Measurements from ENCODE around the gene FAM120B.

The FAM120B gene

GRCh38 chr6:170365593-170365992 lies 59.0 kb downstream of the FAM120B start:
- ChIA-PET CTCF (no interaction called here), POLR2A (no interaction called here)
- peaks cover 5 to 63% (median 36%) of the 10 kb centered on the region in 4 experiments for H3K36me3 ChIP-seq (ENCODE audit: control insufficient read depth in 4 of 4, insufficient read depth in 4 of 4, low read length in 3 of 4)

GRCh38 chr6:170366248-170366960 lies 59.8 kb downstream of the FAM120B start:
- DNase-seq, result no peak
- ChIA-PET CTCF (interaction anchor here (0.9 to 1.2 kb wide), 3 partner anchors 9 to 19 kb away, joined by 3 read pairs; no protein-coding TSS in a partner anchor), POLR2A (no interaction called here)
- Histone ChIP-seq H3K9me3 (ENCODE audit: control extremely low read depth in 1 of 5, control insufficient read depth in 4 of 5, insufficient read depth in 2 of 5, low read depth in 1 of 5, low read length in 4 of 5) (no peaks in the 10 kb centered on the region), H3K4me1 (ENCODE audit: control extremely low read depth in 1 of 4, control insufficient read depth in 4 of 4, insufficient read depth in 4 of 4, low read length in 3 of 4) (no peaks in the 10 kb centered on the region), H3K27ac (ENCODE audit: insufficient read depth in 1 of 2, low read depth in 1 of 2, low read length in 2 of 2, poor library complexity in 1 of 2, severe bottlenecking in 2 of 2) (no peak overlapping the region), H3K4me3 (ENCODE audit: control insufficient read depth in 1 of 7, extremely low read depth in 1 of 7, insufficient read depth in 4 of 7, low read depth in 2 of 7, low read length in 6 of 7) (no peak overlapping the region), H3K36me3 (ENCODE audit: control insufficient read depth in 4 of 4, insufficient read depth in 4 of 4, low read length in 3 of 4) (peaks cover 5 to 60% (median 35%) of the 10 kb centered on the region in 4 experiments), H3K27me3 (replicated peaks in 2 of 5; ENCODE audit: control insufficient read depth in 4 of 5, insufficient read depth in 5 of 5, low read length in 4 of 5) (no peaks in the 10 kb centered on the region)
- WGBS (ENCODE audit: insufficient coverage), result 99% methylated on average over 10 of the region's 11 CpGs

More at GRCh38 chr6:170365593-170365992, 59.0 kb downstream of the FAM120B start:
- no peaks in the 10 kb centered on the region for H3K4me1 ChIP-seq (ENCODE audit: control extremely low read depth in 1 of 4, control insufficient read depth in 4 of 4, insufficient read depth in 4 of 4, low read length in 3 of 4)
- H3K27ac ChIP-seq (ENCODE audit: insufficient read depth in 1 of 2, low read depth in 1 of 2, low read length in 2 of 2, poor library complexity in 1 of 2, severe bottlenecking in 2 of 2), result no peak overlapping the region
- 97% methylated on average over 3 of the region's 7 CpGs for WGBS (ENCODE audit: insufficient coverage)
- DNase-seq, result no peak
- H3K9me3 ChIP-seq (ENCODE audit: control extremely low read depth in 1 of 5, control insufficient read depth in 4 of 5, insufficient read depth in 2 of 5, low read depth in 1 of 5, low read length in 4 of 5), result no peaks in the 10 kb centered on the region
- H3K4me3 ChIP-seq (ENCODE audit: control insufficient read depth in 1 of 7, extremely low read depth in 1 of 7, insufficient read depth in 4 of 7, low read depth in 2 of 7, low read length in 6 of 7), result no peak overlapping the region
- H3K27me3 ChIP-seq (replicated peaks in 2 of 5; ENCODE audit: control insufficient read depth in 4 of 5, insufficient read depth in 5 of 5, low read length in 4 of 5), result no peaks in the 10 kb centered on the region

GRCh38 chr6:170367241-170367640 lies 60.7 kb downstream of the FAM120B start:
- Histone ChIP-seq H3K4me3 (ENCODE audit: control insufficient read depth in 1 of 7, extremely low read depth in 1 of 7, insufficient read depth in 4 of 7, low read depth in 2 of 7, low read length in 6 of 7) (no peak overlapping the region), H3K9me3 (ENCODE audit: control extremely low read depth in 1 of 5, control insufficient read depth in 4 of 5, insufficient read depth in 2 of 5, low read depth in 1 of 5, low read length in 4 of 5) (no peaks in the 10 kb centered on the region), H3K27ac (ENCODE audit: insufficient read depth in 1 of 2, low read depth in 1 of 2, low read length in 2 of 2, poor library complexity in 1 of 2, severe bottlenecking in 2 of 2) (no peak overlapping the region), H3K27me3 (replicated peaks in 2 of 5; ENCODE audit: control insufficient read depth in 4 of 5, insufficient read depth in 5 of 5, low read length in 4 of 5) (no peaks in the 10 kb centered on the region), H3K36me3 (ENCODE audit: control insufficient read depth in 4 of 4, insufficient read depth in 4 of 4, low read length in 3 of 4) (peaks cover 5 to 56% (median 34%) of the 10 kb centered on the region in 4 experiments), H3K4me1 (ENCODE audit: control extremely low read depth in 1 of 4, control insufficient read depth in 4 of 4, insufficient read depth in 4 of 4, low read length in 3 of 4) (no peaks in the 10 kb centered on the region)
- WGBS (ENCODE audit: insufficient coverage), result 100% methylated on average over 10 of the region's 10 CpGs
- no peak for DNase-seq
- ChIA-PET CTCF (interaction anchor here (0.9 to 1.2 kb wide), 2 partner anchors 9 to 10 kb away, joined by 3 read pairs; no protein-coding TSS in a partner anchor), POLR2A (no interaction called here)

- Histone ChIP-seq H3K36me3 (ENCODE audit: control insufficient read depth in 4 of 4, insufficient read depth in 4 of 4, low read length in 3 of 4) (peaks cover 5 to 47% (median 24%) of the 10 kb centered on the region in 4 experiments), H3K27ac (ENCODE audit: insufficient read depth in 1 of 2, low read depth in 1 of 2, low read length in 2 of 2, poor library complexity in 1 of 2, severe bottlenecking in 2 of 2) (no peak overlapping the region)
- CTCF ChIA-PET, result no interaction called here
Measured at GRCh38 chr6:170368544-170368943, 62.0 kb downstream of the FAM120B start.

GRCh38 chr6:170369403-170369802 lies 62.8 kb downstream of the FAM120B start:
- Histone ChIP-seq H3K9me3 (ENCODE audit: control extremely low read depth in 1 of 5, control insufficient read depth in 4 of 5, insufficient read depth in 2 of 5, low read depth in 1 of 5, low read length in 4 of 5) (no peaks in the 10 kb centered on the region), H3K4me1 (ENCODE audit: control extremely low read depth in 1 of 4, control insufficient read depth in 4 of 4, insufficient read depth in 4 of 4, low read length in 3 of 4) (peaks cover 0 to 5% (median 1%) of the 10 kb centered on the region in 4 experiments), H3K27ac (ENCODE audit: insufficient read depth in 1 of 2, low read depth in 1 of 2, low read length in 2 of 2, poor library complexity in 1 of 2, severe bottlenecking in 2 of 2) (no peak overlapping the region), H3K4me3 (ENCODE audit: control insufficient read depth in 1 of 7, extremely low read depth in 1 of 7, insufficient read depth in 4 of 7, low read depth in 2 of 7, low read length in 6 of 7) (no peak overlapping the region), H3K36me3 (ENCODE audit: control insufficient read depth in 4 of 4, insufficient read depth in 4 of 4, low read length in 3 of 4) (peaks cover 5 to 42% (median 22%) of the 10 kb centered on the region in 4 experiments), H3K27me3 (replicated peaks in 2 of 5; ENCODE audit: control insufficient read depth in 4 of 5, insufficient read depth in 5 of 5, low read length in 4 of 5) (no peaks in the 10 kb centered on the region)
- CTCF ChIA-PET, result no interaction called here
- POLR2A ChIA-PET, result no interaction called here
- no peak for DNase-seq
- WGBS (ENCODE audit: insufficient coverage), result 92% methylated on average over 2 of the region's 5 CpGs

More at GRCh38 chr6:170368544-170368943, 62.0 kb downstream of the FAM120B start:
- no peak for DNase-seq
- peaks cover 0 to 3% (median 0%) of the 10 kb centered on the region in 4 experiments for H3K4me1 ChIP-seq (ENCODE audit: control extremely low read depth in 1 of 4, control insufficient read depth in 4 of 4, insufficient read depth in 4 of 4, low read length in 3 of 4)
- H3K9me3 ChIP-seq (ENCODE audit: control extremely low read depth in 1 of 5, control insufficient read depth in 4 of 5, insufficient read depth in 2 of 5, low read depth in 1 of 5, low read length in 4 of 5), result no peaks in the 10 kb centered on the region
- POLR2A ChIA-PET, result no interaction called here
- WGBS (ENCODE audit: insufficient coverage), result no CpG with 5 or more reads among the region's 2 CpGs
- H3K27me3 ChIP-seq (replicated peaks in 2 of 5; ENCODE audit: control insufficient read depth in 4 of 5, insufficient read depth in 5 of 5, low read length in 4 of 5), result no peaks in the 10 kb centered on the region
- no peak overlapping the region for H3K4me3 ChIP-seq (ENCODE audit: control insufficient read depth in 1 of 7, extremely low read depth in 1 of 7, insufficient read depth in 4 of 7, low read depth in 2 of 7, low read length in 6 of 7)

GRCh38 chr6:170370416-170370815 lies 63.9 kb downstream of the FAM120B start:
- DNase-seq, result peak in 1 of 3 donors; percentile 10
- Histone ChIP-seq H3K4me1 (ENCODE audit: control extremely low read depth in 1 of 4, control insufficient read depth in 4 of 4, insufficient read depth in 4 of 4, low read length in 3 of 4) (peaks cover 0 to 5% (median 1%) of the 10 kb centered on the region in 4 experiments), H3K9me3 (ENCODE audit: control extremely low read depth in 1 of 5, control insufficient read depth in 4 of 5, insufficient read depth in 2 of 5, low read depth in 1 of 5, low read length in 4 of 5) (no peaks in the 10 kb centered on the region), H3K4me3 (ENCODE audit: control insufficient read depth in 1 of 7, extremely low read depth in 1 of 7, insufficient read depth in 4 of 7, low read depth in 2 of 7, low read length in 6 of 7) (no peak overlapping the region), H3K36me3 (ENCODE audit: control insufficient read depth in 4 of 4, insufficient read depth in 4 of 4, low read length in 3 of 4) (peaks cover 0 to 37% (median 18%) of the 10 kb centered on the region in 4 experiments), H3K27ac (ENCODE audit: insufficient read depth in 1 of 2, low read depth in 1 of 2, low read length in 2 of 2, poor library complexity in 1 of 2, severe bottlenecking in 2 of 2) (no peak overlapping the region), H3K27me3 (replicated peaks in 2 of 5; ENCODE audit: control insufficient read depth in 4 of 5, insufficient read depth in 5 of 5, low read length in 4 of 5) (no peaks in the 10 kb centered on the region)
- ChIA-PET CTCF (no interaction called here), POLR2A (no interaction called here)
- WGBS (ENCODE audit: insufficient coverage), result 96% methylated on average over 4 of the region's 6 CpGs

GRCh38 chr6:170371080-170371479 lies 64.5 kb downstream of the FAM120B start:
- Histone ChIP-seq H3K4me3 (ENCODE audit: control insufficient read depth in 1 of 7, extremely low read depth in 1 of 7, insufficient read depth in 4 of 7, low read depth in 2 of 7, low read length in 6 of 7) (no peak overlapping the region), H3K27ac (ENCODE audit: insufficient read depth in 1 of 2, low read depth in 1 of 2, low read length in 2 of 2, poor library complexity in 1 of 2, severe bottlenecking in 2 of 2) (no peak overlapping the region), H3K4me1 (ENCODE audit: control extremely low read depth in 1 of 4, control insufficient read depth in 4 of 4, insufficient read depth in 4 of 4, low read length in 3 of 4) (peaks cover 0 to 5% (median 1%) of the 10 kb centered on the region in 4 experiments), H3K9me3 (ENCODE audit: control extremely low read depth in 1 of 5, control insufficient read depth in 4 of 5, insufficient read depth in 2 of 5, low read depth in 1 of 5, low read length in 4 of 5) (no peaks in the 10 kb centered on the region), H3K27me3 (replicated peaks in 2 of 5; ENCODE audit: control insufficient read depth in 4 of 5, insufficient read depth in 5 of 5, low read length in 4 of 5) (no peaks in the 10 kb centered on the region), H3K36me3 (ENCODE audit: control insufficient read depth in 4 of 4, insufficient read depth in 4 of 4, low read length in 3 of 4) (peaks cover 0 to 34% (median 18%) of the 10 kb centered on the region in 4 experiments)
- ChIA-PET CTCF (interaction anchor here (2.2 kb wide), 1 partner anchor 13 kb away, joined by 5 read pairs; no protein-coding TSS in a partner anchor), POLR2A (no interaction called here)
- no peak for DNase-seq
- WGBS (ENCODE audit: insufficient coverage), result 94% methylated on average over 2 of the region's 4 CpGs

Data from common myeloid progenitor, CD34-positive (primary cell).